Progenitor cell of endocrine pancreas (in vitro differentiated cells): ENCODE data around the gene SMOC2. TPM values are rescaled to one million over a fixed set of nuclear protein-coding genes. Genes with fewer than 3 reads are reported as not detected.

Experiments
- DNase-seq: peaks from one replicate; pipeline ENCODE4 v3.0.0; 2021; ENCODE audit warnings: low spot score; ENCODE audit not compliant: unreplicated experiment
- H3K27ac Mint-ChIP-seq: 2 replicates; pipeline ENCODE4 v1.8.0; 2021; ENCODE audit warnings: mild to moderate bottlenecking, moderate library complexity, mixed read lengths
- H3K27me3 Mint-ChIP-seq: 2 replicates; pipeline ENCODE4 v1.8.0; 2021; ENCODE audit warnings: mixed read lengths
- H3K36me3 Mint-ChIP-seq: 2 replicates; pipeline ENCODE4 v1.8.0; 2022; ENCODE audit warnings: mixed read lengths; ENCODE audit not compliant: insufficient read depth
- H3K4me1 Mint-ChIP-seq: 2 replicates; pipeline ENCODE4 v1.8.0; 2021; ENCODE audit warnings: low read depth, mixed read lengths
- H3K4me3 Mint-ChIP-seq: 2 replicates; pipeline ENCODE4 v1.8.0; 2021; ENCODE audit warnings: low read depth, mild to moderate bottlenecking, moderate library complexity, mixed read lengths
- H3K9me3 Mint-ChIP-seq: 2 replicates; pipeline ENCODE4 v1.8.0; 2021; ENCODE audit warnings: low read depth, mixed read lengths
- total RNA-seq: library from RNA; stranded (reverse); gene quantifications from 2 replicates; pipeline ENCODE4 v1.2.1, GENCODE V29; 2021
- TF ChIP-seq, protein P1 (sequence below): fragments of 200-600 bp; sonication (generic); IDR thresholded peaks from one replicate; pipeline ENCODE4 v1.5.0; 2021; ENCODE audit warnings: antibody characterized with exemption, mild to moderate bottlenecking; ENCODE audit not compliant: unreplicated experiment

SMOC2 gene
- total RNA-seq, 1 donor from 2014 or later = 5.9 TPM

DNA sequence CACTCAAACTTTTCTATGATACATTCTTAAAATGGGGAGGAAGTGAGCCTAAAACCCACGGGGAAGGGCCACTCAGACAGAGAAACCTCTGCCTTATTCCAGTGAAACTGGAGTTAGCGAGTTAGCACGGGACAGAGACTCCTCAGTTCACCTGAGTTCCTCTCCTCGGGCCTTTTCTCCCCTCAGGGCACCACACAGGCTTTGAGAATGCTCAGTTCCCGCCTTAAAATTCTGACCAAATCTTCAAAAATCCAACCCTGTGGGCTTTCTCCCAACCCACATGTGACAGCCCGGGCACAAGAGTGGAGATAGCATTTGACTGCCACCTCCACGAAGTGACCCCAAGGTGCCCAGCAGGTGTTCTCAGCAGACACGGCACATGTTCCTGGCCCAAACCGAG, 204.3 kb downstream of the SMOC2 start:
- H3K36me3 Mint-ChIP-seq = no peaks in the 10 kb centered on the region
- no peak for DNase-seq
- no peak overlapping the region for H3K4me3 Mint-ChIP-seq
- TF ChIP-seq, protein P1, sequence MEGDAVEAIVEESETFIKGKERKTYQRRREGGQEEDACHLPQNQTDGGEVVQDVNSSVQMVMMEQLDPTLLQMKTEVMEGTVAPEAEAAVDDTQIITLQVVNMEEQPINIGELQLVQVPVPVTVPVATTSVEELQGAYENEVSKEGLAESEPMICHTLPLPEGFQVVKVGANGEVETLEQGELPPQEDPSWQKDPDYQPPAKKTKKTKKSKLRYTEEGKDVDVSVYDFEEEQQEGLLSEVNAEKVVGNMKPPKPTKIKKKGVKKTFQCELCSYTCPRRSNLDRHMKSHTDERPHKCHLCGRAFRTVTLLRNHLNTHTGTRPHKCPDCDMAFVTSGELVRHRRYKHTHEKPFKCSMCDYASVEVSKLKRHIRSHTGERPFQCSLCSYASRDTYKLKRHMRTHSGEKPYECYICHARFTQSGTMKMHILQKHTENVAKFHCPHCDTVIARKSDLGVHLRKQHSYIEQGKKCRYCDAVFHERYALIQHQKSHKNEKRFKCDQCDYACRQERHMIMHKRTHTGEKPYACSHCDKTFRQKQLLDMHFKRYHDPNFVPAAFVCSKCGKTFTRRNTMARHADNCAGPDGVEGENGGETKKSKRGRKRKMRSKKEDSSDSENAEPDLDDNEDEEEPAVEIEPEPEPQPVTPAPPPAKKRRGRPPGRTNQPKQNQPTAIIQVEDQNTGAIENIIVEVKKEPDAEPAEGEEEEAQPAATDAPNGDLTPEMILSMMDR = no peak
- no peaks in the 10 kb centered on the region for H3K9me3 Mint-ChIP-seq
- H3K27me3 Mint-ChIP-seq = peaks cover 27% of the 10 kb centered on the region
- H3K4me1 Mint-ChIP-seq = peaks cover 30% of the 10 kb centered on the region
- H3K27ac Mint-ChIP-seq = no peak overlapping the region

DNA sequence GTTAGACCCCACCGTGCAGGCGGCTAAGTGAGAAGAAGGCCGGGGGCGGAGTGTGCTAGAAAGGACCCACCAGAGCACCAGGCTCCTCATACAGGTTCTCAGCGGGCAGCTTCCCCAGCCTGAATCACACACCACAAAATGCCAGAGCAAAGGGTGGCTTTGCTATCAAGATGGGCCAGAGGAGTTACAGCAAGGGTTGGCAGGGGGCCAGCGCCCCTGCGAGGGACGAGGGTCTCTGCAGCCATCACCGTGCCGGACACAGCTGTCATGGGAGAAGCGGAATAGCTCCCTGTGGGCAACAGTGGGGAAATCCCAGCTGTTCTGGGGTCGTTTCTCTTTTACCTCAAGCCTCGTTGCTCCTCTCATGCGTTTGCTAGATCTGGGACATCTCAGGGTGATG, 206.3 kb downstream of the SMOC2 start:
- H3K27ac Mint-ChIP-seq = no peak overlapping the region
- peaks cover 31% of the 10 kb centered on the region for H3K4me1 Mint-ChIP-seq
- no peaks in the 10 kb centered on the region for H3K36me3 Mint-ChIP-seq
- no peak overlapping the region for H3K4me3 Mint-ChIP-seq
- TF ChIP-seq, protein P1 = no peak
- no peaks in the 10 kb centered on the region for H3K9me3 Mint-ChIP-seq
- peaks cover 27% of the 10 kb centered on the region for H3K27me3 Mint-ChIP-seq
- no peak for DNase-seq

DNA sequence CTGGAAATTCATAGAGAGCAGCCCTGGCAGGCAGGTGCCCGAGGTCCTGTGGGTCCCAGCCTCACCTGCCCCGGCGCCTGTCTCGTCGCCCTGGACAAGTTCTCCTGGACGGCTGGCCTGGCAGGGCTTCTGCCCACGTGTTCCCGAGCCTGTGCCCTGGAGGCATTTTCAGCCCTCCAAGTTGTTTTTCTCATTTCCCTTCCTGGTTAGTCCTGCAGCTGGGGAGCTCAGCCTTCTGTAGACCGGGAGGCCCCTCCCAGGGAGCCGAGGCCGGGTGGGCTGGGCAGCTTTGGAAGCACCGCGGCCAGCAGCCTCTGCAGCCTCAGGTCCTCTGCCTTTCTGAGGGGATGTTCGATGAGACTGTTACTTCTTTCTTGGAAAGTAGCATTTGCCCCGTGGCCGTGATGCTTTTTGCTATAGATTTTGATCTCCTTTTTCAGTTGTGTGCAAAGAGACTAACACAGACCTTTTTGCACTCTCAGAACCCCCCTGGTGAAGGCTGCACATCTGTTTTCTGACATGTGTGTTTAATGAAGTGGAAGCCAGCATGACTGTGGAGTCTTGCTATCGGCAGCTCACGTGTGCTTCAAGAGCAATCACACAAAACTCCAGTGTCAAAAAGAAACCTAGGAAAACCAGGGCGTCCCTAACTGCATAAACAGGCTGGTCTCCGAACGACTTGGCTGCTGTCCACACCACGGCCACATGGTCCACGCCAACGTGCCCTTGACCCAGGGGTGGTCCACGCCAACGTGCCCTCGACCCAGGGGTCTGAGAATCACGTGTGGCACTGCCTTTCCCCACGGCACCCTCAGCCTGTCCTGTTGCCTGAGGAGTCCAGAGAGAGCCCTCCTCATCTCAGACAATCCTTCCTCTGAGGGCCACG, 207.5 kb downstream of the SMOC2 start:
- Mint-ChIP-seq H3K9me3 (no peaks in the 10 kb centered on the region), H3K27me3 (peaks cover 27% of the 10 kb centered on the region), H3K27ac (no peak overlapping the region), H3K36me3 (no peaks in the 10 kb centered on the region), H3K4me1 (peaks cover 31% of the 10 kb centered on the region), H3K4me3 (no peak overlapping the region)
- TF ChIP-seq, protein P1 = no peak
- no peak for DNase-seq

DNA sequence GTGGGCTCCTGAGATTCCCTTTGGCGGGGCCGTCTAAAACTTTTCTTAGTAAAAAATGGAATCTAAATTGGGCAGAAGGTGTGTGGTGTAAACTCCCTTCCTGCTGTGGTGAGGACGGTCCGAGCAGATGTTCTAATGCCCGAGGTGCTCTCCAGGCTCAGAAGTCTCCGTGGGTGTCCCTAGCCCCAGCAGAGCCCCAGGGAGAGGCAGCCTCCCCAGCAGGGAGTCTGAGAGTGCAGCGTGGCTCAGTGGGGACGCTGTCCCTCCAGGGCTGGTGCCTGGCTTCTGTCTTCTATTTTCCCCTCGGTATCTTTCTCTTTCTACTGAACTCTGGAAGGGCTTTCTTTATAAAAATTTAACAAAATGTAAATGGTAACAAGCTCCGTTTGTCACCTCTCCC, 208.2 kb downstream of the SMOC2 start:
- H3K27ac Mint-ChIP-seq = no peak overlapping the region
- no peak for DNase-seq
- H3K4me1 Mint-ChIP-seq = peaks cover 31% of the 10 kb centered on the region
- peaks cover 27% of the 10 kb centered on the region for H3K27me3 Mint-ChIP-seq
- no peaks in the 10 kb centered on the region for H3K36me3 Mint-ChIP-seq
- TF ChIP-seq, protein P1 = no peak
- no peaks in the 10 kb centered on the region for H3K9me3 Mint-ChIP-seq
- no peak overlapping the region for H3K4me3 Mint-ChIP-seq

DNA sequence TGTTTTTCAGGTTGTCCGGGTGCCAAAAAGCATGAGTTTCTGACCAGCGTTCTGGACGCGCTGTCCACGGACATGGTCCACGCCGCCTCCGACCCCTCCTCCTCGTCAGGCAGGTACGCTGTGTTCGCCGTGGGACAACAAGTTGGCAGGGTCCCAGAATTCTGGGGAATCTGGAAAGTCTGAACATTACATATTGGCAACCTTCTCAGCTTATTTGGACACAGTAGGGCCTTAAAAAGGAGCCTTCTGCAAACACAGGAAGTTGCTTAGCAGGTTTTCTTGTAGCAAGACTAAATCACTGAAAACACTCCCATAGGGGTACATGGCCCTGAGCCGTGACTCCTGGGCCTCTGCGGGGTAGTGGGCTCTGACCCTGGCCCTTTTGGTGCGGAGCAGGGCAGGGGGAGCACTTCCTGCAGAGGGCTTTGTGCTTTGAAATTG, 209.7 kb downstream of the SMOC2 start:
- H3K27me3 Mint-ChIP-seq = peaks cover 25% of the 10 kb centered on the region
- TF ChIP-seq, protein P1 = no peak
- DNase-seq = no peak
- no peak overlapping the region for H3K4me3 Mint-ChIP-seq
- H3K9me3 Mint-ChIP-seq = peaks cover 2% of the 10 kb centered on the region
- peaks cover 31% of the 10 kb centered on the region for H3K4me1 Mint-ChIP-seq
- no peaks in the 10 kb centered on the region for H3K36me3 Mint-ChIP-seq
- H3K27ac Mint-ChIP-seq = peak overlapping the region; percentile 82
